CD4-positive, alpha-beta T cell treated with Interleukin-15 for 4 hours (primary cell): ENCODE data around the gene PKD1L1.

ENCODE experiments used
- DNase-seq: peaks from one replicate; pipeline ENCODE4 v3.0.0-alpha.2; 2020; ENCODE audit warnings: low spot score

Gene PKD1L1

DNA sequence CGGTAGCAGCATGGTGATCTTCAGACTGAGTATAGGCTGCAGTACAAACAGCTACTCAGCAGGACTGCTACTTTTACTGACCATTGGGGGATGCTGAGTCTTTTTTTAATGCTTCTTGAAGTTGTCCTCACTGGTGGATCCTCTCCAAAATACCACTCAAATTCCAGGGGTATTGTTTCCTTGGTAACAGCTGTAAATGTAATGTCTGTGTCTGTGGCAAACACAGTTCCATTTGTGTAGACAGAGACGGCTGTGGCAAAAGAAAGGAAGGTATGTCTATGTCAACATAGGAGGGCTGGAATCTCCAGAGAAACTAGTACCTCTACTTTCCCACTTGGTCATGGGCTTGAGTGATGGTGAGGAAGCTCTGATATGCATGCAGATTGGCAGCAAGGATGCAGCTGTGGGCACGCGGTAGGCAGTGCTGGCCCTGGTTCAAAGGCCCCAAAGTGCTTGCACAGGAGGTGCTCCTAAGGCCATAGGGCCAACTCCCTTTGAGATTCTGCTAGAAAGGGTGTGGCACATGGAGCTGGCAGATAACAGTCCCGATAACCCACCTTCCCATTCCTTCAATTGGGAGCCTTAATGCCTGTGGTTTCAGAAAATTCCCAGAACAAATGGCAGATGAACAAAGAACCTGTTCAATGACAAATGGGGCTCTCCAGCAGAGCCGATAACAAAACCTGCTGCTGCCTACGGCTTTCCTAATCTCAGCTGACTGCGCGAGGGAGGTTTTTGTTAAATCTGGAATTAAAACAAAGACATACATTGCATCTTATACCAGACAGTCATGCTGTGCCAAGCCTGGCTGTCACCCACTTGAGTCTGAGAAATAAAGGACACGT lies 43.0 kb downstream of the PKD1L1 start:
- no peak for DNase-seq

DNA sequence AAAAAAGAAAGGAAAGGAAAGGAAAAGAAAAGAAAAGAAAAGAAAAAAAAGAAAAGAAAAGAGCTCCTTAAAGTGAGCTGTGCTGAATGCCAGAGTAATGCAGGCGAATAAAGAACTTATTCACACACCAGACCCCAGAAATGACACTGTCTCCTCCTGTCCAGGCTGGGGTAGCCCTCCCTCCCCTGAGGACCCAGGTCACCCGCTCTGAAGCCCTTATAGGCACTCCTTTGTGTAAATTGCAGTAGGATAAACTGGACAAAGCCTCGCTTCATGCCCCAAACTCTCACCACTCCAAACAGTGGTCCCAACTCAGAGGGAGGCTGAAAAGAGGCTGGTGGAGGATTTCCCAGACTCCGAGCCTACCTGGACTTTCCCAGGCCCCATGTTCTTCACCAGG lies 46.3 kb downstream of the PKD1L1 start:
- DNase-seq, result no peak

DNA sequence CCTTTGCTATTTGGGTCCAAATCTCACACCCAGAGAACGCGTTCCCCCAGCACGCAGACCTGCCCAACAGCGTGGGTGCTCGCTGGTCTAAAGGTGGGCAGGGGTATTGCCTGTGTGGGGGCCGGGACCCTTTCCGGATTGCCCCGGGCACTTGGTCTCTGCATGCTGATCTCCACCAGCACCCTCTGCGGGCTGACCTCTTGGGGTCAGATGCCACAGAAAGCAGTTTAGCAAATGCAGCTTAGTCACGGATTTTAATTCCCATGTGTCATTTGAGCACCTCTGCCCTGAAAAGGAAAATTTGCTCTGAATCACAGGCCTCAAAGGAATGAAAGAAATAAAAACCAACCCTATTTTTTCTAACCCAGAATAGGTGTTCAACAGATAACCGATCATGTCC lies 46.7 kb downstream of the PKD1L1 start:
- no peak for DNase-seq

DNA sequence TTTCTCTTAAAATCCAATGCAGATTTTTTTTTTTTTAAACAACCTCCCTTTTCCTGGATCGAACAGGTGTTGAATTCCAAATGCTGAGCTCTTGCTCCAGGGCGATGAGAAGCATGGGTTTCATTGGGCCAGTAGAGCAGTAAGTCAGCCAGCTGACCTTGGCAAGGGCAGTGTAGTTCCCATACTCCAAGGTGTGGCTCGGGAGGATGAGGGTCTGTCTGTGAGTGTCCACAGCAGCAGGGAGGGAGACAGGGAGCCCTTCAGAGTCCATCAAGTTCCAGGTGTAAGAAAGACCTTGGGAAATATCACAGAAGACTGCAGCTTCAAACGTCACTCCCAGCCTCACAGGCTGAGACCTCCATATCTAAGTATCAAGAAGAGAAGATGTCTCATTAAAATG lies 50.4 kb downstream of the PKD1L1 start:
- DNase-seq, result no peak

DNA sequence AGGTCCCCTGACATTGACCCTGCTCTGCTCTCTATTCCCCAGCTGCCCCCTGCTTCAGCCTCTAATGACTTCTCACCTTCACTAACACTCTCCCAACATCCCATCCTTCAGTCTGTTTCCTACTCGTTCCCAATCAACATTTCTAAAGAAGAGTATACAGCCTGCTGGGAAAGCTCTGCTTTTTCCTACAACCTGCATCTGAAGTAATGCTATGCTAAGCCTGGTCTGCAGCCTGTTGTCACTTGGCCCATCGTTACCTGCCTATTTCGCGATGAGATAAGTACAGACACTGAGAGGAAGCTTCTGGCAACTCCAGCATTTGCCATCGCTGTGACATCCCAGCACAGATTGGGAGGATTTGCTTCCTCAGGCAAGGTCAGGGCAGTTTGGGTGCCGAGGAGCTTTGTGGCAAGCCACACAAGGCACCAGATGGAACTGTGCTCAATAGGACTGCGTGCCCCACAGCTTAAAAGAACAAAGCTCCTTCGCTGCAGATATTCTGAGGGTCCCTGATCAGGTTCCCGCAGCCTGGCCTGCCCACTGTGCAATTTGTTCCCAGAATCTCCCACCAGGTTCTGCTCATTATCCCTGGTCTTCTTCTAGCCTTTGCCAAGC lies 51.4 kb downstream of the PKD1L1 start:
- DNase-seq, result no peak

DNA sequence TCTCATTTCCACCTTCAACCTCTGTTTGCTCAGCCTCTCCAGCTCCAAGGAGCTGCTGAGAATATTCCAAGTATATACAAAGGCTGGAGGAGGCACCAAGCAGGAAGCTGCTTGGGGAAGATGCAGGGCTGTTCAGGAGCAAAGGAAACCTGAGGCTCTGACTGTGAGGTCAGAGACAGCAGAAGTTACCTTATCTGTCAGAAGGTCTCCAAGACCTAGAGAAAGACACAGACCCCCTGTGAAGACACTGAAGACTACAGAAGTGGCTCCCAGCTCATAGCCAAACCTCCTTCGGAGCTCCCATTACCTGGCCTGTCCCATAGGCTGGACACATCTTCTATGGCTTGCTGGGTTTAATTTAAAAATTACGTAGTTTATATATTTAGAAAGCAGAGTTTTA lies 53.2 kb downstream of the PKD1L1 start:
- no peak for DNase-seq

DNA sequence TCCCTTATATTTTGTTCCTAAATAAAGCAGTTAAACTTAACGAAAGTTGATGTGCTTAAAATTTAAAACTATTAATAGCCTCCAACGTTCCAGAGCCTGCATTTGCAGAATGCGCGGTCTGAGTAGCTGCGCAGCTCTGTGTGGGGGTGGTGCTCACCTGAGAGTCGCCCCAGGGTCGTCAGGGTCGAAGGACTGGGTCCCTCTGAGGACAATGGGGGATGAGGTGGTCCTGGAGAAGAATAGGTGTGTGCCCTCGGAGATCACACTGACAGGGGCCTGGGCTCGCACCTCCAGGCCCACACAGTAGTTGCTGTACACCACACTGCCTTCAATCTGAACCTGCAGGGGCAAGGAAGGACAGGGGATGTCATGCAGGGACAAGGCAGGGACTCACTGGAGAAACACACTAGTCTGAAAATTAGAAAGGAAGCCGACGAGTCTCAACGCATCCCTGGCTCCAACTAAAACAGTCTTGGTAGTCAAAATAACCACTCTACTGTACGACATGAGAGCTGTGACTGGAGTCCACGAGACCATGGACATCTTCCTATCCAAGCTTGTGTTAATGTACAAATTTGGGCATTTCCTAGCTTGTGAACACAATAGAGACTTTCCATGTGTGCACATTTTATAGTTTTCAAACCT lies 54.4 kb downstream of the PKD1L1 start:
- DNase-seq, result no peak

DNA sequence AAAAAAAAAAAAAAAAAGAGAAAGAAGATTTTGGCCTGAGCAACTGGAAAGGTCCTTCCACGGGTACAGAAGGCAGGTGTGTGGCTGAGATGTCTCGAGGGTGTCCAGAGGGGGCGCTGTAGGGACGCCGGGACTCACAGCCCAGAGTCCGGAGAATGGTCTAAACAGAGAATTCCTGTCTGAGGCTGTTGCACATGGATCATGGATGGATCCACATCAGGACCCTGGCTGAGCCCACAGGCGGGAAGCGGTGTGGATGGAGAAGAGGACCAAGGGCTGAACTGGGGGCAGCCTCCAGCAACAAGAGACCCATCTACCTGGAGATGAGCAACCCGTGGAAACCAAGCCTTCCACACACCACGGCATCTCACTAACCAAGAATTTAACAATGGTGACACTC lies 55.0 kb downstream of the PKD1L1 start:
- no peak for DNase-seq

DNA sequence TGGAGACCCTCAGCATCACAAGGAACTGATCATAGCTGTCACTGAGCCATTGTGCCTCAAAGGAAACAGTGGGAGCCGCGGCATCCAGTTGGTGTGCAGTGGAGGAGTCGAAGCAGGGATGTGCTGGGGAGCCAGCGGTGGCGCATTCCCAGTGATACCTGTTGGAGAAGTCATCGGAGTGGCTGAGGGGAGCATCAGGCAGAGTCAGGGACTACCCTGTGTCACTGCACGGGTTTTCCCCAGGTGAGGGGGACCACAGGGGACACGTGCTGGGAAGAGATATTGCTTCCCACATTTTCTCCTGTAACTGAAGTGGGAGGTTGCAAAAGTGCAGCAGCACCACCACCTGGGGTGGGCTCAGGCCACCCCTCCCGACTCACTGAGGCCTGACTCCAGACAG lies 57.7 kb downstream of the PKD1L1 start:
- DNase-seq, result no peak

DNA sequence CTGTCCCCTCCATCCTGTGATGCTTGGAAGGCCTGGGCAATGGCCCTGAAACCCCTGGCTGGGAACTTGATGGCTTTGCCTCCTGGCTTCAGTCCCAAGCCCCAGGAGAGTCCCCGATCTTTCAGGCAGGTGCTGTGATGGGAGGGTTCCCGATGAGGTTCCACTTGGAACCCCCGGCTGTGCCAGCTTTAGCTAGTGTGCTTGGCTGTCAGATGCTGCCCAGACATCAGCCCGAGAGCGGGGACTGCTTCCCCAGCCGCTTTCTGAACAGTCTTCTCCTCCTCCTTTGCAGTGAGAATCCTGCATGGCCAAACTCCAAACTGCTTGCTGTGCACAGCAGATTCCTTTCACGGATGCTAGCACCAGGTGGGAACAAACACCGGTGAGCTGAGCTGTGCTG lies 58.1 kb downstream of the PKD1L1 start:
- no peak for DNase-seq

DNA sequence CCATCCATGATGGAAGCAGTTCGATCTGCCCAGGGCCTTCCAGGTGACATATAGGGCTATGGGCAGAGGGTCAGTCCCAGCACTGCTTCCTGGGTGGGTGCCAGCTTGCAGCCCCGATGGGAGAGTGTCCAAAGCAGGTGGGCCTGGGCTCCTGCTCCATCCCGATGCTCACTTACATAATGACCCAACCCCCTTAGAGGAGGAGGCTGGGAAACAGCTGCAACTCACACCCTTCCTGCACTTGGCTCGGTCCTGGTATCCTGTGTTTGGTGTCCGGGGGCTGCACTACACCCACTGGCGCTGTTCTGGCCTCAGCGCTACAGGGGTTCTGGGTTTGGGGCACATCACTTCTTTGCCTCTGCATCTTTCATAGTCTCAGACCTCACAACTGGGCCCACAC lies 58.5 kb downstream of the PKD1L1 start:
- no peak for DNase-seq

DNA sequence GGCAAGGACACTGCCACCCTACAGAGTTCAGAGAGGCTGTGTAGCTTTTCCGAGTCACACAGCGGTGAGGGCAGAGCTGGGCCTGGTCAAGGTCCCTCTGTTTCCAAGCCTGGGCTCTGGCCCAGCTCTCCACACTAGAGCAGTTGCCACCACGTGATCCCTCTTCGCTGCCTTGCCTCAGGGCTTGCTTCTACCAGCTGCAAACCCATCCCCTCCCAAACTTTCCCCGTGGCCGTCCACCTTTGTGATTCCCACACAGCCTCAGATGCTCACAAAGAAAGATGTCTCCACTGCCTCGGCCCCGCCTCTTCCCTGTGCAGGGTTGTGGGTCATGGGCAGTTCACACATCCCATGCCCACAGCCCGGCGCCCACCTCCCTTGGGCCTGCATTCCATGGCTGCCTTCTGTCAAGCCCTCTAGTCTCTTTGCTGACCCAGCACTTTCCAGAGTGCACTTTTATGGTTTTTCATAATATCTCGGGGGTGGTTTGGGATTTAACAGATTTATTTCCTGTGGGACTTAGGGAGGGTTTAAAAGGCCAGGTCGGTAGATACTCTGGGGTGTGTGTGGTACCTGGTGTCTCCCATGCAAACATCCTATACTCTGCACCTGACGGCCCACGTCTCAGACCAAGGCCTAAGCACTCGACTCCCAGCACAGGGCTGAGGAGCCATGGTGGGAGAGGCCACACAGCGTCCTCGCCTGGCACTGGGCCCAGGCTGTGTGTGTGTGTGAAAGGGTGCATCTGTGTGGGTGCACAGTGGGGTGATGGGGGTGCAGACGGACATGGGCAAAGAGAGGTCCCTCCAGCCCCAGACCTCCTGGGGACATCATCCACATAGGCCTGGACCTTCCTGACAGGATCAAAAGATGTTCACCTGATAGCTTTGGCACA lies 59.6 kb downstream of the PKD1L1 start:
- no peak for DNase-seq

DNA sequence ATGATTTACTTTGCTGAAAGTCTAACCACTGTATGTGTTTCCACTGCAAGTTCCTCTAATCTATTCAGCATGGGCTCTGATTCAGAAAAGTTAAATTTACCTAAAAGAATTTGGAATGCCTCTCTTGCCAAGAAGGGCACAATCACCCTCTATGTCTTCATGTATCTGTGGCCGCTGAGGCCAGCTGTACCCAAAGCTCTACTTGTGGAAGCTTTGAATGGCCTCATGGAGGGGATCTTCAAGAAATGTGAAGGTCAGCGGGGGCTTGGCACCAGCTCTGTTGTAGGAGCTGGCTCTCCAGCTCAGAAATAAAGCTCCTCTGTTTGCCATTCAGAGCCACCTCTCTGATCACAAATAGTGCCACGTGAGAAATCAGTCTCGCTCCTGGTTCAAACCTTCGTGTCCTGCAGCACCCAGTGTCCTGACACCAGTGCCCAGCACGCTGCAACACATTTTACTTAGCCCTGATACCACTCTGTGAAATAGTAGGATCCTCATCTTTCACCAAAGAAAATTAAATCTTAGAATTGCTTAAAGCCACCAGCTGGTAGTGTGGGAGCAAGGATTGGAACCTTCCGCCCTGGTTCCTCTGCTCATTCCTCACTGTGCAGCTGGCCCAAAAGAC lies 61.1 kb downstream of the PKD1L1 start:
- no peak for DNase-seq

DNA sequence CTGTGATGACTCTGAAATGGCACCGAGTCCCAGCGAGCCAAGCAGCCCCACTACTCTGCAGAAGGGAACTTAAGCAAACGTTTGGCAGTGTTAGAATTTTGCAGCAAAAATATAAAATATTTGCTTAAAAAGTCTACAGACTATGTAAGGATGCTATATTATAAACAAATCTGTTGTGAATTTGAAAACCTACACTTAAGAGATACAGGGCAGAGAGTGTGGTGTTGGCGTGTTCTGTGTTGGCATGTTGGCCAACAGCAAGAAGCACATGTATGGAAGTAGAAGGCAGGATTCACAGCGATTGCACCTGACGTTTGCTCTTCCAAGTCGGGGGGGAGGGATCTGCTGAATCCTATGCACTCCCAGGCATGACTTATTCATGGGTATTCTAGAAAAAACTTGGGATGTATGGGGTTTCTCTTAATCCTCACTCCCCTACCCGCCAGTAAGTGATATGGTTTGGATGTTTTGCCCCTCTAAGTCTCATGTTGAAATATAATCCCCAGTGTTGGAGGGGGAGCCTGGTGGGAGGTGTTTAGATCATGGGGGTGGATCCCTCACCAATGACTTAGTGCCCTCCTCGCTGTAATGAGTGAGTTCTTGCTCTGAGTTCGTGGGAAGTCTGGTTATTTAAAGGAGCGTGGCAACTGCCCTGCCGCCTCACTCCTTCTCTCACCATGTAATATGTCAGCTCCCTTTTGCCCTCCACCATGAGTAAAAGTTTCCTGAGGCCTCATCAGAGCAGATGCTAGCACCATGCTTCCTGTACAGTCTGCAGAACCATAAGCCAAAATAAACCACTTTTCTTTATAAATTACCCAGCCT lies 62.1 kb downstream of the PKD1L1 start:
- no peak for DNase-seq

DNA sequence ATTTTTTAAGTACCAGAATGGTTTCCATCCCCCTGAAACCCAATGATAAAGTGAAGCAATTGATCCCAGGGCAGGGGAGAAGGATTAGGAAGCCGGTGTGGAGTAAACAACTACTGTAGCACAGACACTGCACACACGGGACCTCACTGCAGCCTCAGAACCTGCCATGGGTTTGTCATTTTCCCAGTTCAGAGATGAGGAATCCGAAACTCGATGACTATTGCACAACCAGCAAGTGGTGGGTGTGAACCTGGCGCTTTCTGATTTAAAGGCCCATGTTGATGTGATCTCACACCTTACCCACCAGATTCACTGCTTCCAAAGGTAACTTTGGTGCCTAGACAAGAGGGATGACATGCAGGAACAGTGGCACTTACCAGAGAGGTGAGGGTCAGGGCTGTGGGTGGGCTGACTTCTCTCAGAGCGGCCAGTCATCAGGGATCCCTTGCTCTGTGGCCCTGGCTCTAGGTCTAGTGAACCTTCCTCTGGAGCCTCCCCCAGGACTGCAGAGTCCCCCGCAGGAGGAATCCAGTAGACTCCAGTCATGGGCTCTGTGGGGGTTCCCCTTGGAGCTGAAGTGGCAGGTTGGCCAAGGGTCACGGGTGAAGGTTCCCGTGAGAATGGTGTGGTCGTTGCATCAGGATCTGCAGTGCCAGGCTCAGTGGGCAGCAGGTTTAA lies 62.8 kb downstream of the PKD1L1 start:
- DNase-seq, result no peak

DNA sequence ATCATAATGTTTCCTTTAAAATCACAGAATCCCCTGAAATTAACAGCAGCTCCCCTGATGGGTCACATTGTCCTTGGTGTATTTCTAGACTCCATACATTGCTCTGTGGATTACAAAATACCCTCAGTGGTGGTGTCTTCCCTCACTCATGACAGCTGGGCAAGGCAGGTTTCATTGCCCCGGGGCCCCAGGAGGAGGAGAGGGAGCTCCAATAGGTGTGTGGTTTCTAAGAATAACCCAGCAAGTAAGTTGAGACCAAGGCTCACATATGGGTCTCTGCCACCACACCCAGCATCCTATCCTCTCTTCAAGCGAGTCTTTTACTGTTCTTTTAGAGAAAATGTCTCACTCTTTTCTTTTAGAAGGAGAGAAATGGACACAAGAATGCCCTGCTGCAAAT lies 63.6 kb downstream of the PKD1L1 start:
- DNase-seq, result no peak

DNA sequence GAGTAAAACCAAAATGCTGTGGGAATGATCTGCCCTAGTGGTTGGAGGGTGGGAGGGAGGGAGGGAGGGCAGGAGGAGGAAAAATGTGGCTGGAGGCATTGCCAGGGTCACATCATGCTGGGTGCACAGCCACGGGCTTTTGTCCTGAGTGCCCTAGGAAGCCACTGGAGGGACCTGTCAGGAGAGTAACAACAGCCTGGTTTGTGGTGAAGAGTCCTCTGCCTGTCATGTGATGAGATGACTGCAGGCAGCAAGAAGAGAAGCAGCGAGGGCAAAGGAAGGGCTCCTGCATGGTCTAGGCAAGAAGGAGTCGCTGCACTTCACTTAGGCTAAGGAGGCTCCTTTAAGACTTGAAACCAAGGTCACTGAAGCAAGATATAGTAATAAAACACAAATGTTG lies 65.6 kb downstream of the PKD1L1 start:
- no peak for DNase-seq

DNA sequence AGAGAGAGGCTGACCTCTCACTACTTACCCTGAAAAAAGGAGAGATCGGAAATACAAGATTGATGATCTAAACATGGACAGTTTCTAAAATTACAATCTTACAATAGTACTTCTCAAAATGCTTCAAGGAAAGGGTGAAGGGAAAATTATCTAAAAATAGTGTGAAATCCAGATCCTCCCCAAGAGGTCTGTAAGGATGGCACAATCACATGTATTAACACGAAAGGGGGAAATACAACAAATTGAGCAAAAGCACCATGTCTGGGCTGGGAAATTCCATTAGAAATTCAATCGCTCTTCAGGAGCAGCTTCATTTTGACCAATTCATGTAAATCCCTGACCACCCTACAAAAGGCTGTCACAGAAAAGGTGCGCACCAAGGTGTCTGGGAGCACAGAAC lies 67.0 kb downstream of the PKD1L1 start:
- no peak for DNase-seq

DNA sequence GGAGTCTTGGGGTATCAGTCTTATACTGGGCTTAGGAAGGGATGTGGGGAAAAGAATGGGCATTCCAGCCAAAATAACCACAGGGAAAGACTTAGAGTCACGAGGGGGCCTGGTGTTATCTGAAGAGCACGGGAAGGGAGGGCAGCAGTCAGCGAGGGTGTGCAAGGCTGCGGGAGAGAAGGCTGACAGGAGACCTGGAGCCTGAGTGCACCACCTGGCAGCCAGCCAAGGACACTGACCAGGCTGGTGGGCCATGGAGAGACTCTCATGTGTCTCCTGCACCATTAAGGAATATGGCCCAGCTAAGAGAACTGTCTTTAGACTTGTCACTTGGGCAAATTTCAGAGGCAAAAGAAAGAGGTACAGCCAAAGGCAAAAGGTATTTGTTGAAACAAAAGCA lies 69.6 kb downstream of the PKD1L1 start:
- DNase-seq, result no peak

DNA sequence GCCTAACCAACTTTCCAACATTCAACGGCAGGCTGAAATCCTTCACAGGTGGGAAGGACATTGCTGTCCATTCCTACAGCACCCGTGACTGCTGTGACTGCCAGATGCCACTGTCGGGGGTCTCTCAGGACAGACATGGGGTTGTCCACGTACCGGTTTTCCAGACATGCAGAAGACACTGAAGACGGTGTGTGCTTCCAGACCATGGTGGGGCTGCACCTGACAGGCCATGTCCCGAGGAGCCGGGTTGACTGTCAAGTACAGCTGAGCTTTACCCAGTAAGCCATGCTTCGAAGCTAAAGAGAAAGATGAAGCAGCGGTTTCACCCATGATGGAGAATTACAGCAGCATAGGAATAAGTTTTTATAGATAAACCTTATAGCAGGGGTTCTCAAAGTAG lies 70.9 kb downstream of the PKD1L1 start:
- no peak for DNase-seq
